Measurements from ENCODE around the gene EIPR1. TPM values are rescaled to one million over a fixed set of nuclear protein-coding genes. Genes with fewer than 3 reads are reported as not detected.

Gene EIPR1
- total and polyA plus RNA-seq, 2 donors (not counting 1 experiment from before 2014, with no cell fraction given), result 22.3 to 23.9 TPM

DNA sequence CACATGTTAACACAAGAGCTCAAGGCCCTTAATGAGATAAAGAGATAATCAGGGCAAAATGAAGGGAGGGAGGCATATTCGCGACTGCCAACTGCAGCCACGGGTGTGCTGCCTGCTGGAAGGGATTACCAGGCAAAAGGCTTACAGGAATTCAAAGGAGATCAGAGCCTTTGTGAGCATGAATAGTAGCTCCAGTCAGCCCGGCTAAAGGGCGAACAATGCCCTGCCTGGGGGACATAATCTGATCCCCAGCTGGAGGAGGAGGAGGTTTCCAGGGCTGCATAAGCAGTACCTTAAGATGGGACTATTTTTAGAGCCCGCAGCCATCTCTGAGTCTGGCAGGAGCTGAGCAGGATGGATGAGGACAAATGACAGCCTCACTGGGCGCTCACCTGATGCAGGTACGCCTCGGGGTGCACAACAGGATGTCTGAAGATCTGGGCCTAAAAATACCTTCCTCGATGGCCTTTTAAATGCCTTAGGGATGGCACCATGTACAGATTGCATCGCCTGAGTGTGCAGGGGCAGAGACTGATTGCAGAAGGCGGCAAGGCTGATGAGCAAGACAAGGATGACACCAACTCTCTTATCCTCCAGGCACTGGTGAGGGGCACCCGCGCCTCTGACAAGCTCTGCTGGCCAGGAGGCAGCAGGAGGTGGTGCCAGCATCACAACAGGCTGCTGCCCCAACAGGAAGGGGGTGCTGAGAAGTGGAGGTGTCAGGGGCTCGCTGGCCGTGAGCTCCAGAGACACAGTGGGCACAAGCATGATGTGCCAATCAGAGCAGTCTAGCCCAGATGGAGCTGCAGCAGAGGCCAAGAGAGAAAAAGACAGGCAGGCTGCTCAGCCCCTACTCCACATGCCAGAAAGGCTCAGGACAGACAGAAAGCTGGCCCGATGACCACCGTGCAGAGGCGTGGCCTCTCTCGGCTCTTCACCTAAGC lies 111.4 kb downstream of the EIPR1 start:
- Histone ChIP-seq H3K4me2 (ENCODE audit: extremely low read depth, insufficient read depth, low read length) (no peak overlapping the region), H2AFZ (ENCODE audit: low read length) (no peak overlapping the region), H3K36me3 (ENCODE audit: control insufficient read depth, insufficient read depth, low read length) (no peaks in the 10 kb centered on the region), H3K27me3 (ENCODE audit: control insufficient read depth, insufficient read depth, low read length) (no peaks in the 10 kb centered on the region), H3K79me2 (ENCODE audit: control insufficient read depth, insufficient read depth, low read length) (no peaks in the 10 kb centered on the region), H3K27ac (ENCODE audit: insufficient read depth, low read length) (no peak overlapping the region), H3K4me3 (replicated peaks in 1 of 4; ENCODE audit: control extremely low read depth in 1 of 4, insufficient read depth in 1 of 4, low read depth in 3 of 4, low read length in 4 of 4) (no peak overlapping the region), H3K9me3 (ENCODE audit: control insufficient read depth, insufficient read depth, low read depth, low read length) (no peaks in the 10 kb centered on the region), H4K20me1 (ENCODE audit: control insufficient read depth, extremely low read depth, insufficient read depth, low read length) (no peaks in the 10 kb centered on the region), H3K4me1 (ENCODE audit: control insufficient read depth, extremely low read depth, insufficient read depth, low read length) (no peaks in the 10 kb centered on the region), H3K9ac (ENCODE audit: insufficient read depth, low read length) (no peak overlapping the region)
- TF ChIP-seq EZH2 (IDR thresholded peaks at IDR 0.05; ENCODE audit: low read length, missing control alignments), result no peak
- TF ChIP-seq, protein P1, sequence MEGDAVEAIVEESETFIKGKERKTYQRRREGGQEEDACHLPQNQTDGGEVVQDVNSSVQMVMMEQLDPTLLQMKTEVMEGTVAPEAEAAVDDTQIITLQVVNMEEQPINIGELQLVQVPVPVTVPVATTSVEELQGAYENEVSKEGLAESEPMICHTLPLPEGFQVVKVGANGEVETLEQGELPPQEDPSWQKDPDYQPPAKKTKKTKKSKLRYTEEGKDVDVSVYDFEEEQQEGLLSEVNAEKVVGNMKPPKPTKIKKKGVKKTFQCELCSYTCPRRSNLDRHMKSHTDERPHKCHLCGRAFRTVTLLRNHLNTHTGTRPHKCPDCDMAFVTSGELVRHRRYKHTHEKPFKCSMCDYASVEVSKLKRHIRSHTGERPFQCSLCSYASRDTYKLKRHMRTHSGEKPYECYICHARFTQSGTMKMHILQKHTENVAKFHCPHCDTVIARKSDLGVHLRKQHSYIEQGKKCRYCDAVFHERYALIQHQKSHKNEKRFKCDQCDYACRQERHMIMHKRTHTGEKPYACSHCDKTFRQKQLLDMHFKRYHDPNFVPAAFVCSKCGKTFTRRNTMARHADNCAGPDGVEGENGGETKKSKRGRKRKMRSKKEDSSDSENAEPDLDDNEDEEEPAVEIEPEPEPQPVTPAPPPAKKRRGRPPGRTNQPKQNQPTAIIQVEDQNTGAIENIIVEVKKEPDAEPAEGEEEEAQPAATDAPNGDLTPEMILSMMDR (conservative IDR thresholded peaks at IDR 0.05 in 1 of 2, IDR thresholded peaks at IDR 0.05 in 1 of 2; ENCODE audit: low read depth in 1 of 2, low read length in 2 of 2), result no peak
- DNase-seq (ENCODE audit: low read depth in 2 of 2), result no peak

DNA sequence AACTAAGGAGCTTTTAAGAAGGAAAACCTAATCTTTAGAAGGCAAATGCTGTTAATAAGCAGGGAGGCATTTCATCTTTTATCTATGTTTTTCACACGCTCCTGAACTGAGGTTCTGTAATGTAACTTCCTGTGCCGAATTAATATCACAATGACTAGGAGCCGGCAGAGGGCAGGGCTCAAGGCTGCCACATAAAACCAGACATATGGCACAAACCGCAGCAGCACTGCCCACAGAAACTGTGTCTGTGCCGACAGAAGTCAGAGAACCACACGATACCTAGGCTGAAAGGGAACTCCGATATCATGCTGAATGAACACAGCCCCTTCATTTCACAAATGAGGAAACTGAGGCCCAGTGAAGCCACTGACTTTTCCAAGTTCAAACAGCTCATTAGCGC lies 112.1 kb downstream of the EIPR1 start:
- Histone ChIP-seq H3K9me3 (ENCODE audit: control insufficient read depth, insufficient read depth, low read depth, low read length) (no peaks in the 10 kb centered on the region), H3K4me1 (ENCODE audit: control insufficient read depth, extremely low read depth, insufficient read depth, low read length) (no peaks in the 10 kb centered on the region)
- TF ChIP-seq, protein P1 (conservative IDR thresholded peaks at IDR 0.05 in 1 of 2, IDR thresholded peaks at IDR 0.05 in 1 of 2; ENCODE audit: low read depth in 1 of 2, low read length in 2 of 2), result no peak
- no peak for TF ChIP-seq EZH2 (IDR thresholded peaks at IDR 0.05; ENCODE audit: low read length, missing control alignments)

DNA sequence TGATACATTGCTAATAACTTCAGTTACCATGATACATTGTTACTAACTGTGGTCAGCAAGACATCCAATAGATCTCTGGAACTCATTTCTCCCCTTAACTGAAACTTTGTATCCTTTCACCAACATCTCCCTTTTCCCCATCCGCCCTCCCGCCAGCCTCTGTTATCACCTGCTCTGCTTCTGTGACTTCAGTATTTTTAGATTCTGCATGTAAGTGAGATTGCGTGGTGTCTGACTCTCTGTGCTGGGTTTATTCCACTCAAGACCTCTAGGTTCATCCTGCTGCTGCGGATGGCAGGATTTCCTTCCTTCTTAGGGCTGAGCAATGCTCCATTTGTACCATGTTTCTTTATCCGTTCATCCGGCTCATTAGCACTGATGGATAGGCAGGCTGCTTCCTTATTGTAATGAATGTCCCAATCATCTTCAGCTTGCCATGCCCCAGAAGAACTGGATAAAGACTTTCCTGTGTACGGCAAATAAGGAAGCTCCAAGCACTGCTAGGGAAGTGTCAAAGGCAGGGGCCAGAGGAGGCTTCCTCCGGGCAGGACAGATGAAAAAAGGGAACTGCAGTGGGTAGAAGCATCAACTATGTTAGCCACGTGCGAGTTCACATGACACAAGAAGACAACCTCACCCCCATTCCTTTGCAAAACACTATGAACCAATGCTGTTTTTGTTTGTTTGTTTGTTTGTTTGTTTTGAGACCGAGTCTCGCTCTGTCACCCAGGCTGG lies 113.4 kb downstream of the EIPR1 start:
- Histone ChIP-seq H3K4me1 (ENCODE audit: control insufficient read depth, extremely low read depth, insufficient read depth, low read length) (no peaks in the 10 kb centered on the region), H3K4me3 (replicated peaks in 1 of 4; ENCODE audit: control extremely low read depth in 1 of 4, insufficient read depth in 1 of 4, low read depth in 3 of 4, low read length in 4 of 4) (no peak overlapping the region), H3K9ac (ENCODE audit: insufficient read depth, low read length) (no peak overlapping the region), H3K36me3 (ENCODE audit: control insufficient read depth, insufficient read depth, low read length) (no peaks in the 10 kb centered on the region), H3K9me3 (ENCODE audit: control insufficient read depth, insufficient read depth, low read depth, low read length) (no peaks in the 10 kb centered on the region), H3K79me2 (ENCODE audit: control insufficient read depth, insufficient read depth, low read length) (no peaks in the 10 kb centered on the region), H3K4me2 (ENCODE audit: extremely low read depth, insufficient read depth, low read length) (no peak overlapping the region), H4K20me1 (ENCODE audit: control insufficient read depth, extremely low read depth, insufficient read depth, low read length) (no peaks in the 10 kb centered on the region), H3K27ac (ENCODE audit: insufficient read depth, low read length) (no peak overlapping the region), H3K27me3 (ENCODE audit: control insufficient read depth, insufficient read depth, low read length) (no peaks in the 10 kb centered on the region), H2AFZ (ENCODE audit: low read length) (no peak overlapping the region)
- no peak for DNase-seq (ENCODE audit: low read depth in 2 of 2)
- TF ChIP-seq, protein P1 (conservative IDR thresholded peaks at IDR 0.05 in 1 of 2, IDR thresholded peaks at IDR 0.05 in 1 of 2; ENCODE audit: low read depth in 1 of 2, low read length in 2 of 2), result no peak

More for the DNA sequence above, 112.1 kb downstream of the EIPR1 start:
- H3K36me3 ChIP-seq (ENCODE audit: control insufficient read depth, insufficient read depth, low read length), result no peaks in the 10 kb centered on the region
- no peak overlapping the region for H3K9ac ChIP-seq (ENCODE audit: insufficient read depth, low read length)
- no peak overlapping the region for H3K4me3 ChIP-seq (replicated peaks in 1 of 4; ENCODE audit: control extremely low read depth in 1 of 4, insufficient read depth in 1 of 4, low read depth in 3 of 4, low read length in 4 of 4)
- H3K79me2 ChIP-seq (ENCODE audit: control insufficient read depth, insufficient read depth, low read length), result no peaks in the 10 kb centered on the region
- H3K27ac ChIP-seq (ENCODE audit: insufficient read depth, low read length), result no peak overlapping the region
- H3K4me2 ChIP-seq (ENCODE audit: extremely low read depth, insufficient read depth, low read length), result no peak overlapping the region
- no peak for DNase-seq (ENCODE audit: low read depth in 2 of 2)
- H2AFZ ChIP-seq (ENCODE audit: low read length), result no peak overlapping the region
- H3K27me3 ChIP-seq (ENCODE audit: control insufficient read depth, insufficient read depth, low read length), result no peaks in the 10 kb centered on the region
- H4K20me1 ChIP-seq (ENCODE audit: control insufficient read depth, extremely low read depth, insufficient read depth, low read length), result no peaks in the 10 kb centered on the region
